Cardiac fibroblast (primary cell): ENCODE measurements around the gene SCGB3A2.

Experiments used
- DNase-seq, 2 donors: peaks; one replicate each; pipeline versions ENCODE4 v3.0.0 to v3.0.0-alpha.2; 2010; ENCODE audit warnings: low read depth in 2 of 2
- H3K4me3 ChIP-seq, 2 donors: replicated peaks in 1 of 2; 1 replicate in 1 of 2; 2 replicates in 1 of 2; pipeline ENCODE4 v1.5.1; 2011; ENCODE audit warnings: low read depth in 2 of 2, low read length in 2 of 2, mild to moderate bottlenecking in 2 of 2, moderate library complexity in 1 of 2
- CTCF ChIP-seq: IDR thresholded peaks from one replicate; pipeline ENCODE4 v1.5.1; 2011; ENCODE audit warnings: low read depth, mild to moderate bottlenecking, low read length, inconsistent platforms

SCGB3A2 gene

GRCh38 chr5:147892696-147893296 lies 14.3 kb downstream of the SCGB3A2 start:
- DNase-seq, result peak in 1 of 2 donors; percentile 59
- TF ChIP-seq CTCF, result no peak
- no peak overlapping the region for H3K4me3 ChIP-seq

- H3K4me3 ChIP-seq, result no peak overlapping the region
- TF ChIP-seq CTCF, result no peak
- peak; percentile 14 to 39 for DNase-seq
Observed at GRCh38 chr5:147893820-147894219, 15.3 kb downstream of the SCGB3A2 start.

- no peak overlapping the region for H3K4me3 ChIP-seq
- no peak for TF ChIP-seq CTCF
- no peak for DNase-seq
Observed at GRCh38 chr5:147895864-147896263, 17.4 kb downstream of the SCGB3A2 start.

GRCh38 chr5:147898875-147899401 lies 20.4 kb downstream of the SCGB3A2 start:
- no peak for TF ChIP-seq CTCF
- no peak overlapping the region for H3K4me3 ChIP-seq
- DNase-seq, result peak in 1 of 2 donors; percentile 80

- peak; percentile 38 to 83 for DNase-seq
- TF ChIP-seq CTCF, result no peak
- no peak overlapping the region for H3K4me3 ChIP-seq
Observed at GRCh38 chr5:147901599-147902039, 23.1 kb downstream of the SCGB3A2 start.

GRCh38 chr5:147902609-147903115 lies 24.2 kb downstream of the SCGB3A2 start:
- no peak for TF ChIP-seq CTCF
- DNase-seq, result peak in 1 of 2 donors; percentile 48
- no peak overlapping the region for H3K4me3 ChIP-seq
